GM23338 (cell line): ENCODE results near the gene NEK7. TPM values are rescaled to one million over a fixed set of nuclear protein-coding genes. Genes with fewer than 3 reads are reported as not detected.
"Not testable (repeated sequence)": the region's sequence is repeated elsewhere in the genome, so short reads cannot be mapped to it uniquely, and the experiment has no call there.

ENCODE experiments used
- ATAC-seq: fragments of 200-7000 bp; cut with Tn5 transposase; 3 replicates; pipeline ENCODE4 v1.9.1; 2020
- DNase-seq: peaks from one replicate; pipeline ENCODE4 v3.0.0-alpha.2; 2015; ENCODE audit warnings: low spot score
- H2AFZ ChIP-seq: fragments of 200-600 bp; sonication (generic); 2 replicates; pipeline ENCODE4 v1.8.0; 2016; ENCODE audit warnings: antibody characterized with exemption, mild to moderate bottlenecking, moderate library complexity
- H3F3A ChIP-seq: fragments of 200-600 bp; sonication (generic); replicated peaks from 2 replicates; pipeline ENCODE4 v1.8.0; 2017; ENCODE audit warnings: antibody characterized with exemption, mixed run types, low read depth
- H3K27ac ChIP-seq: fragments of 200-600 bp; sonication (generic); 2 replicates; pipeline ENCODE4 v1.6.1; 2016; ENCODE audit warnings: low read depth
- H3K27me3 ChIP-seq: fragments of 200-600 bp; sonication (generic); 2 replicates; pipeline ENCODE4 v1.8.0; 2016; ENCODE audit warnings: mild to moderate bottlenecking, mixed run types, moderate library complexity; ENCODE audit not compliant: insufficient read depth
- H3K36me3 ChIP-seq: fragments of 200-600 bp; sonication (generic); 2 replicates; pipeline ENCODE4 v1.8.0; 2016; ENCODE audit warnings: mild to moderate bottlenecking; ENCODE audit not compliant: insufficient read depth
- H3K4me1 ChIP-seq: fragments of 200-600 bp; sonication (generic); 2 replicates; pipeline ENCODE4 v1.8.0; 2016; ENCODE audit warnings: mild to moderate bottlenecking, moderate library complexity; ENCODE audit not compliant: insufficient read depth
- H3K4me2 ChIP-seq: fragments of 200-600 bp; sonication (generic); 2 replicates; pipeline ENCODE4 v1.7.1; 2017; ENCODE audit warnings: mixed run types
- H3K4me3 ChIP-seq: fragments of 200-600 bp; sonication (generic); 2 replicates; pipeline ENCODE4 v1.6.1; 2016; ENCODE audit warnings: mixed run types
- H3K79me2 ChIP-seq: fragments of 200-600 bp; sonication (generic); replicated peaks from 2 replicates; pipeline ENCODE4 v1.8.0; 2017; ENCODE audit warnings: mild to moderate bottlenecking; ENCODE audit not compliant: insufficient read depth
- H3K9me2 ChIP-seq: fragments of 200-600 bp; sonication (generic); 2 replicates; pipeline ENCODE4 v1.8.0; 2017; ENCODE audit not compliant: insufficient read depth
- H4K20me1 ChIP-seq: fragments of 200-600 bp; sonication (generic); replicated peaks from 2 replicates; pipeline ENCODE4 v1.8.0; 2017; ENCODE audit warnings: mild to moderate bottlenecking; ENCODE audit not compliant: insufficient read depth
- H3K27ac Mint-ChIP-seq: 2 replicates; pipeline ENCODE4 v1.8.0; 2020; ENCODE audit warnings: inconsistent platforms, mild to moderate bottlenecking, moderate library complexity, mixed read lengths
- H3K27me3 Mint-ChIP-seq: 3 replicates; pipeline ENCODE4 v1.8.0; 2022; ENCODE audit warnings: low read depth, mild to moderate bottlenecking, moderate library complexity, mixed read lengths, inconsistent platforms; ENCODE audit not compliant: insufficient read depth, poor library complexity
- H3K36me3 Mint-ChIP-seq: 3 replicates; pipeline ENCODE4 v1.8.0; 2021; ENCODE audit warnings: low read depth, mild to moderate bottlenecking, inconsistent platforms, moderate library complexity, mixed read lengths
- H3K4me1 Mint-ChIP-seq: 3 replicates; pipeline ENCODE4 v1.8.0; 2020; ENCODE audit warnings: mild to moderate bottlenecking, inconsistent platforms, mixed read lengths
- H3K4me3 Mint-ChIP-seq: 3 replicates; pipeline ENCODE4 v1.8.0; 2021; ENCODE audit warnings: moderate library complexity, mild to moderate bottlenecking, inconsistent platforms, mixed read lengths
- H3K9me3 Mint-ChIP-seq: 3 replicates; pipeline ENCODE4 v1.8.0; 2020; ENCODE audit warnings: moderate library complexity, mild to moderate bottlenecking, inconsistent platforms, mixed read lengths
- CTCF ChIP-seq, 2 experiments: fragments of 200-600 bp in 1 of 2; sonication (generic) in 1 of 2; conservative IDR thresholded peaks; 2 replicates each; pipeline versions ENCODE4 v1.5.1 to v1.6.1; 2016 to 2017; ENCODE audit warnings: antibody characterized with exemption in 2 of 2, low read depth in 2 of 2, mild to moderate bottlenecking in 2 of 2, moderate library complexity in 1 of 2
- ETS1 ChIP-seq: IDR thresholded peaks from 2 replicates; pipeline ENCODE4 v1.6.1; 2016; ENCODE audit warnings: antibody characterized with exemption
- EZH2phosphoT487 ChIP-seq: fragments of 200-600 bp; sonication (generic); IDR thresholded peaks from one replicate; pipeline ENCODE4 v1.8.1; 2018; ENCODE audit warnings: antibody characterized with exemption; ENCODE audit not compliant: unreplicated experiment
- JUNB ChIP-seq: IDR thresholded peaks from one replicate; pipeline ENCODE4 v1.6.1; 2016; ENCODE audit warnings: antibody characterized with exemption; ENCODE audit not compliant: unreplicated experiment
- NANOG ChIP-seq: IDR thresholded peaks from 2 replicates; pipeline ENCODE4 v1.6.1; 2016; ENCODE audit warnings: antibody characterized with exemption, borderline replicate concordance
- POLR2AphosphoS5 ChIP-seq: IDR thresholded peaks from 2 replicates; pipeline ENCODE4 v1.6.1; 2016; ENCODE audit warnings: antibody characterized with exemption, low read depth
- REST ChIP-seq: IDR thresholded peaks from one replicate; pipeline ENCODE4 v1.6.1; 2018; ENCODE audit warnings: antibody characterized with exemption; ENCODE audit not compliant: unreplicated experiment
- STAT1 ChIP-seq: IDR thresholded peaks from one replicate; pipeline ENCODE4 v1.6.1; 2016; ENCODE audit warnings: antibody characterized with exemption; ENCODE audit not compliant: unreplicated experiment
- ZNF114 ChIP-seq: fragments of 250-450 bp; sonication (Bioruptor Pico); IDR thresholded peaks from 2 replicates; pipeline ENCODE4 v1.5.0; 2020; ENCODE audit warnings: mild to moderate bottlenecking, moderate library complexity
- ZNF331 ChIP-seq: fragments of 250-450 bp; sonication (Bioruptor Pico); IDR thresholded peaks from 2 replicates; pipeline ENCODE4 v1.5.0; 2020; ENCODE audit warnings: low read depth, mild to moderate bottlenecking, moderate library complexity
- polyA plus RNA-seq: library from polyadenylated mRNA; unstranded; fragments of >200 nt; fragmentation: Nextera tagmentation; extraction: Ambion mirVana; gene quantifications from 2 replicates; pipeline ENCODE4 v1.2.1, GENCODE V29; 2016
- total RNA-seq: library from RNA; depleted of rRNA; stranded (reverse); fragments of >200 nt; shearing (Covaris generic); gene quantifications from 2 replicates; pipeline ENCODE4 v1.2.3, GENCODE V29; 2014

The NEK7 gene
- total and polyA plus RNA-seq, 2 experiments from 2014 or later = 4.8 to 15.3 TPM

GRCh38 chr1:198193871-198194270 is 37.1 kb downstream of the NEK7 start:
- peaks cover 77% of the 10 kb centered on the region for H3K79me2 ChIP-seq
- H3K27me3 ChIP-seq, H3K4me2 ChIP-seq, H3K36me3 Mint-ChIP-seq, DNase-seq, H2AFZ ChIP-seq, H3K36me3 ChIP-seq, H3K9me3 Mint-ChIP-seq, H3K27ac Mint-ChIP-seq, H3K4me1 ChIP-seq, H3K9me2 ChIP-seq, ATAC-seq, H3K27me3 Mint-ChIP-seq, H4K20me1 ChIP-seq, H3K4me3 ChIP-seq, H3K4me1 Mint-ChIP-seq, H3K27ac ChIP-seq, H3F3A ChIP-seq, H3K4me3 Mint-ChIP-seq: not testable (repeated sequence)

- H3K4me2 ChIP-seq = no peak overlapping the region
- Mint-ChIP-seq H3K27ac (no peak overlapping the region), H3K4me1 (peaks cover 13% of the 10 kb centered on the region; the same call in 1 of the 3 replicates), H3K4me3 (no peak overlapping the region), H3K27me3 (peaks cover 3% of the 10 kb centered on the region), H3K36me3 (no peaks in the 10 kb centered on the region), H3K9me3 (no peaks in the 10 kb centered on the region)
- H3K4me3 ChIP-seq = no peak overlapping the region
- no peak for ATAC-seq
- no peaks in the 10 kb centered on the region for H4K20me1 ChIP-seq
- H3K9me2 ChIP-seq = no peaks in the 10 kb centered on the region
- H3K4me1 ChIP-seq = peaks cover 4% of the 10 kb centered on the region; the same call in 1 of the 2 replicates
- H3K27me3 ChIP-seq = no peaks in the 10 kb centered on the region
- H3K36me3 ChIP-seq = no peaks in the 10 kb centered on the region
- no peak for TF ChIP-seq ETS1
- no peak for TF ChIP-seq POLR2AphosphoS5
- no peak overlapping the region for H2AFZ ChIP-seq
- H3F3A ChIP-seq = no peaks in the 10 kb centered on the region
- DNase-seq = no peak
- H3K27ac ChIP-seq = no peak overlapping the region
- H3K79me2 ChIP-seq = peaks cover 77% of the 10 kb centered on the region
Observed at GRCh38 chr1:198196630-198197029, 39.8 kb downstream of the NEK7 start.

- Histone ChIP-seq H3F3A (no peaks in the 10 kb centered on the region), H3K4me1 (peaks cover 4% of the 10 kb centered on the region; the same call in 1 of the 2 replicates), H3K4me3 (no peak overlapping the region), H4K20me1 (no peaks in the 10 kb centered on the region), H3K79me2 (peaks cover 82% of the 10 kb centered on the region), H3K27ac (no peak overlapping the region), H3K4me2 (no peak overlapping the region), H2AFZ (no peak overlapping the region), H3K27me3 (no peaks in the 10 kb centered on the region), H3K9me2 (no peaks in the 10 kb centered on the region), H3K36me3 (no peaks in the 10 kb centered on the region)
- ATAC-seq (no peak), DNase-seq (no peak)
- H3K9me3 Mint-ChIP-seq = no peaks in the 10 kb centered on the region
- H3K27ac Mint-ChIP-seq = no peak overlapping the region
- H3K4me1 Mint-ChIP-seq = peaks cover 13% of the 10 kb centered on the region; the same call in 1 of the 3 replicates
- no peak overlapping the region for H3K4me3 Mint-ChIP-seq
- H3K36me3 Mint-ChIP-seq = no peaks in the 10 kb centered on the region
- peaks cover 3% of the 10 kb centered on the region for H3K27me3 Mint-ChIP-seq
- no peak for TF ChIP-seq STAT1
- TF ChIP-seq JUNB = no peak
- no peak for TF ChIP-seq ZNF114
- no peak for TF ChIP-seq CTCF (conservative IDR thresholded peaks at IDR 0.05; ENCODE audit: low read depth in 2 of 2)
- no peak for TF ChIP-seq ZNF331
- TF ChIP-seq REST = no peak
- TF ChIP-seq NANOG = no peak
- TF ChIP-seq EZH2phosphoT487 = no peak
Observed at GRCh38 chr1:198197285-198197684, 40.5 kb downstream of the NEK7 start.
